Measurements from ENCODE around the gene TLCD1.
A peak's percentile ranks its signal among the peaks of the same experiment; 100 is the strongest.
"Not testable (repeated sequence)": the region's sequence is repeated elsewhere in the genome, so short reads cannot be mapped to it uniquely, and the experiment has no call there.

The TLCD1 gene

DNA sequence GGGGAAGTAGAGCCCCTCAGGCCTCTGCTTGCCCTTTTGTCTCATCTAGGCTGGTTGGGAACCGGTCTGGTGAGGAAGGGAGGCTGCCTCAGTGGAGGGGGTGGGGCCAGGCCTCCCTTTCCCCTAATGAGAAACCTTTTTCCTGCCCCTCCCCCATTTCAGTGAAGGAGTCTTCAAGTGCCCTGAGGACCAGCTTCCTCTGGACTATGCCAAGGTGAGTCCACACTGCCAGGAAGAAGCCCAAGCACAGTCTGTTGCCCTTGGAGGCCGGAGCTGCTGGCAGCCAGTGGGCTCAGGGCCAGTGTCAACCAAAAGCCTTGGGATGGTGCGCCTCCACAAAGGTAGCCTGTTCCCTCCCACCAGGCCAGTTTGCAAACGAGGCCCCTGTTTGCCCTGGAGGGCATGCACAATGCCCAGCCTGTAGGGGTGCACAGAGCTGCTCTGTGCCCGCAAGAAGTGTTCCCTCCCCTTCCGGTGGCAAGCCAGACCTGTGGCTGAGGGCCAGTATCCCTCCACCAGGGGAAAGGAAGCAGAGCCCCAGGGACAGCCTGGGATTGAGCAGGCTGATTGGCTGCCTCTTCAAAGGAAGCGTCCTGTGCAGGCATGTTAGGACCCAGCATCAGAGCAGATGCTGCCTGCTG, 21.1 kb upstream of the TLCD1 start:
- no peak for DNase-seq (ENCODE audit: low read depth, low spot score)

DNA sequence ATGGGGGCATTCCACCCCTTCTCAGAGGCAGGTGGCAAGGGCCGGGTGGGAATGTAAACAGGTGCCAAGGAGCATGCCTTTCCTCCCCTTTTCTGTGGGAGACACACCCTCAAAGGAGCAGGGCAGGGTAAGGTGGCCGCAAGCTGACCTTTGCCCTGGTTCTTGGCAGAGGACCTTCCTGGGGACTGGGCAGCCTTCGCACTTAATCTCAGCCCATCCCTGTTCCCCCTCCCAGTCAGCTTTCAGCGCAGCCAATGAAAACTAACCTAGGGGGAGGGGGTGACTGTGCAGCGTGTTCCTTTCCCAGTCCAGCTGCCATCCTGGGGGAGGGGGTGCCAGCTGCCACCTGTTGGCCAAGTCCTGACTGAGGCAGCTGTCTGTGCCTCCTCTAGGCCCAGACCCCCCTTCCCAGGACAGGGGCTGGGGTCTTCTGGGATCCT, 20.6 kb upstream of the TLCD1 start:
- no peak for DNase-seq (ENCODE audit: low read depth, low spot score)

DNA sequence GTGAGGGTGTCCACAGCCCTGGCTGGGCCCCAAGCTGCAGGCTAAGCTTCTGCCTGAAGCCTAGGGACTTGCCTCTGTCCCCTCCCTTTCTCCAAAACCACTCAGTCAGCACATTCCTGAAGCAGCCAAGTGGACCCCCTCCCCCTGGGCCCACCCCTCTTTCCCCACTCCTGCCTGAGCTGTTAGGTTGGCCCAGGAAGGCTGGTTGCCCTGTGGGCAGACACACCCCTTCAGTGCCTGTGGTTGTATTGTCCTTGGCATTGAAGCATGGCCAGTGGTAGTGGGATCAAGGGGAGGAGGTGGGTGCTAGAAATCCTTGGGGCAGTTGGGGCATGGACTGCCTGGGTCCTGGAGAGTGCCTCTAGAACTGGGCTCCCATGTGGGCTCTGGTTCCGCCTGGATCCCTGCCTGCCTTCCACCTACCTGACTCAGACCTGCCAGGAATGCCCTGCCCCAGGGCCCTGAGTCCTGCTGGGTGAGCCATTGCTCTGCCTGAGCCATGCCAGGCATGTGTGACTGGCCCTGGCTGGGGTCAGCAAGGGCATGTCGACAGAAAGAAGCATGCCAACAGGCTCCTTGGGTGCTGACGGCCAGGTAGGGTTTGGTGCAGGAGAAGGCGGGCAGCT, 19.9 kb upstream of the TLCD1 start:
- no peak for DNase-seq (ENCODE audit: low read depth, low spot score)

DNA sequence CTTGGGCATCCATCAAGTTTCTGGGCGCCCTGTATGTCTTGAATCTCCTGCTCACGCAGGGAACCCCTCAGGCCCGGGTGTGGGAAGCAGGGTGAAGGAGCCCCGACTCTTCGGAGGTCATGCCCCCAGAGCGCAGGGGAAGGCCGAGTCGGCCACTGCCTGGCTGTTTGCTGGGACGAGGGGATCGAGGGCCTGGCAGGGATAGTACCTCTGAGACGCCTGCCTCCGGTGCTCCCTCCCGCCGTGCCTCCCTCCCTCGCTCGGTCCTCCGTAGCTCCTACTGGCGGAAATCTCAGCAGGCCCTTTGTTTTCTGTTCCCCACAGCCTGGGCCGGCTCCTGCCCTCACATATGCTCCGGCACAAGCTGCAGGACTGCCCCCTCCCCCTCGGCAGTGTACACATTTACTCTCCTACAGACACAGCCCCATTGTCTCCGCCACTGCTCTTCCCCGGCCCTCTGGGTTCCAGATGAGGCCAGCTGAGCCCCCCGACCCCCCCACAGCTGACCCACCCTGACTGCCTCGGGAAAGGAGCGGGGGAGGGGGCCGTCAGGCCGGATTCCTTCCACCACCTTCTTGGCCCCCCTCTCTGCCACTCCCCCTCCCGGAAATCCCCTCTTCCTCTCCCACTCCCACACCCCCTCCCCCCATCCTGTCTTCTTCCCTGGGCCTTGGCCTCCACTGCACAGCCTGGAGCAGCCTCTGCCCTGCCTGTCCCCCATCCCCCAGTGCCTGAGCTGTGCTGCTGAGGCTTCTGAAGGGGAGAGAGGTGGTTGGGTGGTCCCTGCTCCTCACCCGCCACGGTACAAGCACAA, 19.1 kb upstream of the TLCD1 start:
- DNase-seq (ENCODE audit: low read depth, low spot score), result peak; percentile 56

DNA sequence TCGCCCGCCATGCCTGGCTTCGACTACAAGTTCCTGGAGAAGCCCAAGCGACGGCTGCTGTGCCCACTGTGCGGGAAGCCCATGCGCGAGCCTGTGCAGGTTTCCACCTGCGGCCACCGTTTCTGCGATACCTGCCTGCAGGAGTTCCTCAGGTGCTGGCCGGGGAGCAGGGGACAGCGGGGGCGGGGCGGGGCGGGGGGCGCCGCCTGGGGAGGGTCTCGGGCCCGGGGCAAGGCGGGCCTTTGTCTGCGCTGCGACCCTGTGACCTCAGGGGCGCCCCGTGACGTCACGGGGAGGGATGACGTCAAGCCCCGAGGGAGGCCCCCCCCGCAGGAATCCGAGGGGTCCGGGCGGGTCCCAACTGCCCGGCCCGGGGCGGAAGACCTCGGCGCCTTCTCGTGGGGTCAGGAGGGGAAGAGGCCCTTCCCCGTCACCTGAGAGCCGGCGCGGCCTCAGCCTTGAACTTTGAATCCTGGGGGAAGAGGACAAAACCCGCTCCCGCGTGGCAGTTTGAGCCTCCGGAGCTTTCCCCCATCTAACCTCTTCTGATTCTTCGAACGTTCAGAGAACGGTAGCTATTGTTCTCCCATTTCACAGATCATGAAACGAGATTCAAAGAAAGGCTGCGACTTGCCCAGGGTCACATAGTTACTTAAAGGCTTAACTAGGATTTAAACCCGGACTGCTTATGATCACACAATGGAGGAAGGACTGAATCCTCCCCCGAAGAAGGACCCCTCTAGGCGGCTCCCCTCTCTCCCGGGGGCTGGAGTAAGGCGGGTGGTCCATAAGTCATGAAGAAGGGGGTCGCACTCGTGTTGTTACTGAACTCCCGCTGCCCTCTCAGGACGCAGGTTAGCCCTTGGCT, 18.3 kb upstream of the TLCD1 start:
- DNase-seq (ENCODE audit: low read depth, low spot score), result no peak

DNA sequence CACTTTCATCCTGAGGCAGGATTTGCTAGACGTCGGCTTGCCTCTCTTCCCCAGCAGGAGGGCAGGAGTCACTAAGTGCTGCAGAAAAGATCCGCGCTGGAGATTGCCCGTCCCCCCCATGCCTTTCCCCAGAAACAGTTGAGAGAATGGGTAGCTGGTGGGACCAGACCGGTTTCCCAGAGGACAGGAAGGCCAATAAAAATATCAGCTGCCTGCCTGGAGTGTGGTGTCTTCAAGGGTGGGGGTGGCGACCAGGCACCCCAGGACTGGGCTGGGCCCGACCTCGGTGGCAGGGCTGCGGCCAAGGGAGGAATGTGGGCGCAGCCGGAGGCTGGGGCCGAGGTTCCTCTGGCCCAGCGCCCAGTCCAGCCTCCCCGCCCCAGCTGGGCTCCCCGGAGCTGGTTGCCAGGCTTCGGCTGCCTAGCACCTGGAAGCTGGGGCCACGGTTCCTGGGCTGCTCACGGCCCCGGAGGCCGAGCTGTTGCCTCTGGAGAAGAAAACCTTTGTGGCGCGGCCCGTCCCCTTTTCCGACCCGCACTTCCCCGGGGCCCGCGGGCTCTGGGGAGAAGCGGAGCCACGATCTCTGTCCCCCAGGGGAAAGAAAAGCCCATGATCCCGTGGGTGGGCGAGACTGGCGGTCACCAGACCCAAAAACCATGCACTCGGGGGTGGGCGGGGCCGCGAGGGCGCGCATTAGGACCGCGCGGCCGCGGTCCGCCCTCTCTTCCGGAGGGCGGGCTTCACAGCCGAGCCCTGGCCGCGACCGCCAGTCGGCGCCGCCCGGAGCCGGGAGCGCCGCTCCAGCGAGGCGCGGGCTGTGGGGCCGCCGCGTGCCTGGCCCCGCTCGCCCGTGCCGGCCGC, 17.4 kb upstream of the TLCD1 start, which contains the start of gene TRAF4:
Gene TRAF4, plus strand, starts transcription at position 769 of the 861 bp plus-strand sequence. CDS start 102 bp downstream, outside the sequence.
- DNase-seq (ENCODE audit: low read depth, low spot score), result peak; percentile 89

DNA sequence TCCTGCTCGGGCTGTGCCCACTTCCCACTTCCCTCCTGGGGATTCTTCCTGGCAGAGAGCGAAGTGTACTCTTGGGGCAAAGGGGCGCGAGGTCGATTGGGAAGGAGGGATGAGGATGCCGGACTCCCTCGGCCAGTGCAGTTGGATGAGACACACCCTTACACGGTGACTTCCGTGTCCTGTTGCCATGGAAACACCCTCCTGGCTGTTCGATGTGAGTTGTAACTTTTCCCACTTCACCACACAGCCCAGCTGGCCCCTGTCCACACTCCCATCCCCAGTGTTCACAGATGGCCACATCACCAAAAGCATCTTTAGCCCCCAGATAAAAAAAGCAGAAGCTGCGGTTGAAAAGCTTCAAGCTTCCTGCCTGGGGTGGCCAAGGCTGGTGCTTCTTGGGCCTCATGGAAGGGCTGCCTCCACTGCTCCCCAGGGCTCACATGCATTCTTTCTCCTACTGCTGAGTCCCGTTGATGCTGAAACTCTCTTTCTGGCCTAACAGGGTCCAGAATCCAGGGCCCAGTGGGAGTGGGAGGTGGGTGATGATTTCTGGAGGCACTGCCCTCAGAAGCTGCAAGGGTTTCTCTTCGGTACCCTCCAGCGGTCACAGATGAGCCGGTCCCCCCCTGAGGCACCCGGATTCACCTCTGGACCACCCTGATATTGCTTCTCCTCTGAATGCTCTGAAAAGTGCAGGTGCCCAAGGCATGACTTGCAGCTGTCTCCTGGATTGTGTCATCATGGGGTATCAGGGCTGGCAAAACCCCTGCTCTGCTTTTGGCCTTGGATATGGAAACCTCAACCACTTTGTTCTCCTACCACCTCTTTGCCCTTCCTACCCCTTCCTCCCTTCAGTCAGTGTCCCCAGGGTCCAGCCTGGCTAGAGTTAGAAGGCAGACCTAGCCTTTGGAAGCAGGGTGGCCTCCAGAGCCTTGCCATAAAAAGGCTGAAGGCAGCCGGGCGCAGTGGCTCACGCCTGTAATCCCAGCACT, 15.6 kb upstream of the TLCD1 start:
- no peak for DNase-seq (ENCODE audit: low read depth, low spot score)

DNA sequence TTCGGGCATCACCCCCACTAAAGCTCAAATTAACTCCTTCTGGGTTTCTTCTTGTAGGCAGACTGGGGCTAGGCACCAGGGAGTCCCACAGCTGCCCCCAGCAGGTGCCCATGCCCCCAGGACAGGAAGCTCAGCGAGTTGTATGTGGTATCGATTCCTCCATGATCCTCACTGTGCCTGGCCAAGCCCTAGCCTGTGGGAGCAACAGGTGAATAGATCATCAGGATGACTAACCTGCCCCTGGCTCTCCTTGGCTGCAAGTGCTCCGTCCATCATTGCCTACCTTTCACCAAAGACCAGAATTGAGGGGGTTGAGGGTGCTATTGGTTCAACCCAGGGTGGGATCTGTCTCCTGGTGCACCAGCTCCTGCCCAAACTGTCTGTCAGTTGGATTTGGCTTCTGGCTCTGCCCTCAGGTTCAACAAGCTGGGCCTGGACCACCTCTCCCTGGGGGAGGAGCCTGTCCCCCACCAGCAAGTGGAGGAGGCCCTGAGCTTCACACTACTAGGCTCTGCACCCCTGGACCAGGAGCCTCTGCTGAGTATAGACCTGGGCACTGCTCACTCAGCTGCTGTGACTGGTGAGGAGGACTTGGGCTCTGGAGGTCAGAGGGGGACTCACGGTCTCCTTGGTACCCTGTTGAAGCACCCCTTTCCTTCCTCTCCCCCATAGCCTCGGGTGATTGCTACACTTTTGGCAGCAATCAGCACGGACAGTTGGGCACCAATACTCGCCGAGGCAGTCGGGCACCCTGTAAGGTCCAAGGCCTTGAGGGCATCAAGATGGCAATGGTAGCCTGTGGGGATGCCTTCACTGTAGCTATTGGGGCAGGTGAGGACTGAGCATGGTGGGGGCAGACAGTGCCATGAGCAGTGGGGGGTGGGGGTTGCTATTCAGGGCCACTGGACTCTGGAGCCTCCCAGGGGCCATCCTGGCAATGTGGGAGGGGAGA, 14.6 kb upstream of the TLCD1 start:
- DNase-seq (ENCODE audit: low read depth, low spot score), result no peak

DNA sequence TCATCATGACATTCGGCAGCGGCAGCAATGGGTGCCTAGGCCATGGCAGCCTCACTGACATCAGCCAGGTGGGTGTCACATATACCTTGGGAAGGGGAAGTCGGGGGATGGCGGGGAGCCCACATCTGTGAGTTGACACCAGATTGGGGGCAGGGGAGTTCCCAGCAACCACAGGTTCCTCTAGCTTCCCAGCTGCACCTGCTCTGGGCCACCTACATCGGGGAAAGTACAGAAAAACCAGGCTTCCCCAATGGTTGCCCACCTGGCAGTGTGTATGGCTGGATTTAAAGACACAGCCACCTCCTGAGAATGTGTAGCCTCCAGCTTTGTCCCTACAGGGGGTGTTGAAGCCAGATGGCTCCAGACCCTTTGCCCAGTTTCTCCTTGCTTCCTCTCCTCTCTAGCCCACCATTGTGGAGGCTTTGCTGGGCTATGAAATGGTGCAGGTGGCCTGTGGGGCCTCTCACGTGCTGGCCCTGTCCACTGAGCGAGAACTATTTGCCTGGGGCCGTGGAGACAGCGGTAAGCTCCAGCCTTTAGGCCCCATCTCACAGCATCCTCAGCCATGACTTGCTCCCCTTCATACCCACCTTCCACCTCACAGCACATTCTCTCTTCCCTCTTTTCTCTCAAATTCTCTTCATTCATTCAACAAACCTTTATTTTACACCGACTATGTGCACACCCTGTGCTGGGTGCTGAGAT, 12.8 kb upstream of the TLCD1 start:
- no peak for DNase-seq (ENCODE audit: low read depth, low spot score)

DNA sequence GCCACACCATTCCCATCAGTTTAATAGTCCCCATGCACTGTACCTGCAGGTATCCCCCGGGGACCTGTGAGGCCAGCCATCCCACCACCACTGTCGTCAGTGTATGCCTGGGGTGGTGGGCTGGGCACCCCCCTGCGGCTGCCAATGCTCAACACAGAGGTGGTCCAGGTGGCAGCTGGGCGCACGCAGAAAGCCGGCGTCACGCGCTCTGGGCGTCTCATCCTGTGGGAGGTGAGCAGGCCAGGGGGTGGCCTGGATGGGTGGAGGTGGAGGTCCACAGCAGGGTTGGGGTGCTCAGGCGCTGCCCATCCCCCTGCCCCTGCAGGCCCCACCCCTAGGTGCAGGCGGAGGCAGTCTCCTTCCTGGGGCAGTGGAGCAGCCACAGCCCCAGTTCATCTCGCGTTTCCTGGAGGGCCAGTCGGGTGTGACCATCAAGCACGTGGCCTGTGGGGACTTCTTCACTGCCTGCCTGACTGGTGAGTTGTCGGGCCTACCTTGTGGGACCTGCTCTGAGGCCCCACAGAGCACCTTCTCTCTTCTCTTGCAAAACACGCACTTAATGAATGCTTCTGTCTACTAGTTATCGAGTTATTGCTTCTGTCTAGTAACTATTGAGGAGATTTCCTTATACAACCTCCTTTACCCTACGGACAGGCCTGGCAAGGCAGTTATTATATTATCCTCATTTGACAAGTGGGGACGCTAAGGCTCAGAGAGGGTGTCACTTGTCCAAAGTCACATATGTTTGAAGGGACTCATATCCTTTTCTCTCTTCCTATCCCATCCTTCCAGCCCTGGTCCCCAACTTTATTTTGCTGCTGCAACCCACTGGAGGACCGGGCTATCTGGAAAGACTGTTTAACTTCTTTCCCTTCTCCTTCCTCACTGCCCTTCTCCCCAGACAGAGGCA, 12.0 kb upstream of the TLCD1 start:
- DNase-seq (ENCODE audit: low read depth, low spot score), result no peak

DNA sequence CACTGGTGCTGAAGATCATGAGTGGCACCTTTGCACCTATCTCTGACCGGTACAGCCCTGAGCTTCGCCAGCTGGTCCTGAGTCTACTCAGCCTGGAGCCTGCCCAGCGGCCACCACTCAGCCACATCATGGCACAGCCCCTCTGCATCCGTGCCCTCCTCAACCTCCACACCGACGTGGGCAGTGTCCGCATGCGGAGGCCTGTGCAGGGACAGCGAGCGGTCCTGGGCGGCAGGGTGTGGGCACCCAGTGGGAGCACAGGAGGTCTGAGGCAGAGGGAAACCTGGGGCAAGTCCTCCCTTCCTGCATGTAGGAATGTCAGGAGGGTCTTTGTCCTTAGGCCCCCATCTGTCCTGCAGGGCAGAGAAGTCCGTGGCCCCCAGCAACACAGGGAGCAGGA, 11.3 kb upstream of the TLCD1 start:
- DNase-seq (ENCODE audit: low read depth, low spot score), result no peak

DNA sequence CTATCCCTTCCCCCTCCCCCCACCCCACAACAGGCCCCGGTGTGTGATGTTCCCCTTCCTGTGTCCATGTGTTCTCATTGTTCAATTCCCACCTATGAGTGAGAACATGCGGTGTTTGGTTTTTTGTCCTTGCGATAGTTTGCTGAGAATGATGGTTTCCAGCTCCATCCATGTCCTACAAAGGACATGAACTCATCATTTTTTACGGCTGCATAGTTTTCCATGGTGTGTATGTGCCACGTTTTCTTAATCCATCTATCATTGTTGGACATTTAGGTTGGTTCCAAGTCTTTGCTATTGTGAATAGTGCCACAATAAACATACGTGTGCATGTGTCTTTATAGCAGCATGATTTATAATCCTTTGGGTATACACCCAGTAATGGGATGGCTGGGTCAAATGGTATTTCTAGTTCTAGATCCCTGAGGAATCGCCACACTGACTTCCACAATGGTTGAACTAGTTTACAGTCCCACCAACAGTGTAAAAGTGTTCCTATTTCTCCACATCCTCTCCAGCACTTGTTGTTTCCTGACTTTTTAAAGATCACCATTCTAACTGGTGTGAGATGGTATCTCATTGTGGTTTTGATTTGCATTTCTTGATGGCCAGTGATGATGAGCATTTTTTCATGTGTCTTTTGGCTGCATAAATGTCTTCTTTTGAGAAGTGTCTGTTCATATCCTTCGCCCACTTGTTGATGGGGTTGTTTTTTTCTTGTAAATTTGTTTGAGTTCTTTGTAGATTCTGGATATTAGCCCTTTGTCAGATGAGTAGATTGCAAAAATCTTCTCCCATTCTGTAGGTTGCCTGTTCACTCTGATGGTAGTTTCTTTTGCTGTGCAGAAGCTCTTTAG, 10.1 kb upstream of the TLCD1 start:
- not testable (repeated sequence) for DNase-seq (ENCODE audit: low read depth, low spot score)

DNA sequence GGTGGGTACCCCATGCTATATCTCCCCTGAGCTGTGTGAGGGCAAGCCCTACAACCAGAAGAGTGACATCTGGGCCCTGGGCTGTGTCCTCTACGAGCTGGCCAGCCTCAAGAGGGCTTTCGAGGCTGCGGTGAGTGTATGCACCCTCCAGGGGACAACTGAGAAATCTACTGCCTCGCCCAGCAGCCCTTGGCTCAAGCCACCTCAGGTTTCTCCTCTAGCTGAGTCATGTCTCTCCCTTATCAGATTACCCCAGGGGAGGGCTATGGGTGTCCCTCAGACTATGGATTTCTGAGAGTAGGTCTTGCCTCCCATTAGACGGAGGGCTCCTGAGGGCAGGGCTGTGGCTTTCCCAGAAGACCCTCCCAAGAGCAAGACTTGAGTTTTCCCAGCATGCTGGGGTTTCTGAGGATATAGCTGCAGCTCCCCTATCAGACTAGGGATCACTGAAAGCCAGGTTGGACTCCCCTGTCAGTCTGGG, 9.2 kb upstream of the TLCD1 start:
- DNase-seq (ENCODE audit: low read depth, low spot score), result no peak

DNA sequence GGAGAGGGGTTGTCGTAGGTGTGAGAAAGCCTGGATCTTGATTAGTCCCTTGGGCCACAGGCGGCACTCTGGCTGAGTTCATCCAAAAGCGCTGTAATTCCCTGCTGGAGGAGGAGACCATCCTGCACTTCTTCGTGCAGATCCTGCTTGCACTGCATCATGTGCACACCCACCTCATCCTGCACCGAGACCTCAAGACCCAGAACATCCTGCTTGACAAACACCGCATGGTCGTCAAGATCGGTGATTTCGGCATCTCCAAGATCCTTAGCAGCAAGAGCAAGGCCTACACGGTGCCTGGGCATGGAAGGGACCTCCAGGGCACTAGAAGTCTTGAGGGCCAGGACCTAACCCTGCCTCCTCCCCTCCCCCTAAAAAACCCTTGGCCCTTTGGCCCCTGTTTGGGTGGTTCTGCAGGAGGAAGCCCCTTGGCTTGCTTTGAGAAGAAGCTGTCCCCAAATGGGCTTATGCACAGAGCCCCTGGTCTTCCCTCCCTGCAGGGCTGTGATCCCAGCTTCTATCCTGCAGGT, 8.7 kb upstream of the TLCD1 start:
- no peak for DNase-seq (ENCODE audit: low read depth, low spot score)

DNA sequence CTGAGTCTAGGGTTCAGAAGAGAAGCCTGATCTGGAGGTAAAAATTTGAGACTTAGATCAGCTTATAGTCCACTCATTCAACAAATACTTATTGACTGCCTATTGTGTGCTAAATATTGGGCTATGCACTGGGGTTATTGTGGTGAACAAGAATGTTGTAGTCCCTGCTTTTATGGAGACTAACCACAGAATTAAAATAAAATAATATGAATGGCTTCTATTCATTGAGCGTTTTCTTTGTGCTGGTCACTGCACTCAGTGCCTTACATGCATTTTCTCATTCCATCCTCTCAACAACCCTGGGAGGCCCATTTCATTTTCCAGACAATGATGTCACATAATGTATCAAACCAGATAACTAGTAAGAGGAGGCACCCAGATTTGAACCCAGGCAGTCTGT, 7.3 kb upstream of the TLCD1 start:
- DNase-seq (ENCODE audit: low read depth, low spot score), result no peak
